Measurements from ENCODE around the gene PIH1D2. TPM values are rescaled to one million over a fixed set of nuclear protein-coding genes. Genes with fewer than 3 reads are reported as not detected.
"Not testable (repeated sequence)": the region's sequence is repeated elsewhere in the genome, so short reads cannot be mapped to it uniquely, and the experiment has no call there.

The PIH1D2 gene
- total and polyA plus RNA-seq, 9 of the 15 experiments (the other 6 are each of a cell fraction or from before 2014, with no cell fraction given) = 1.5 to 5.4 (median 3.0) TPM

DNA sequence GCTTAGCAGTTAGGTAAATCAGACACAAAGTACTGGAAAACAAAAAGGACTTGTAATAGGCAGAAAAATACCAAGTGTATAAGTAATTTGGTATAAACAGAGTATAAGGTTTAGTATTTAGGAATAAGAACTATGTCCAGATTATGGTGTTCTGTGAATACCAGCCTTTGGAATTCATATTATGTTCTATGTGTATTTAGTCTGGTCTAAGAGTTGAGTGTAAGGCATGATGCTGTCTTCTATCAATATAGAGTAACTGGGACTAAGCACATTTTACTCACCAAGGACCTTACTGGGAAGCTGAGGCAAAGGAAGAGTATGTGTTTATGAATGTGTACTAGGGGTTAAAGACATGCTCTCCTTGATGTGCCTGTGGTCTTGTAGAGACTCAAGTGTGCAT, 22.4 kb upstream of the PIH1D2 start:
- intact Hi-C loops (cut with micrococcal nuclease) (no loop called here), in situ Hi-C loops (cut with MboI) (no loop called here)
- Histone ChIP-seq H3K36me3 (ENCODE audit: control insufficient read depth, insufficient read depth, low read length) (peaks cover 50% of the 10 kb centered on the region), H3K27me3 (ENCODE audit: control insufficient read depth in 2 of 2, insufficient read depth in 2 of 2, low read length in 2 of 2) (no peaks in the 10 kb centered on the region), H3K9me3 (replicated peaks; ENCODE audit: control insufficient read depth, insufficient read depth, low read depth, low read length) (no peaks in the 10 kb centered on the region), H3K9ac (ENCODE audit: insufficient read depth in 1 of 2, low read depth in 2 of 2, low read length in 2 of 2) (no peak overlapping the region), H3K79me2 (ENCODE audit: control insufficient read depth, insufficient read depth, low read length) (peaks cover 8% of the 10 kb centered on the region; the same call in 1 of the 3 replicates), H3K4me3 (no peak overlapping the region), H3K27ac (ENCODE audit: extremely low read depth, low read depth, low read length) (no peak overlapping the region), H3K4me2 (ENCODE audit: insufficient read depth, low read length) (no peak overlapping the region), H3K4me1 (replicated peaks in 1 of 2; ENCODE audit: control insufficient read depth in 2 of 2, insufficient read depth in 2 of 2, low read length in 2 of 2) (peaks cover 12 to 14% of the 10 kb centered on the region in 2 experiments; a peak in 4 of 5 replicates), H3K9me1 (ENCODE audit: control insufficient read depth, insufficient read depth, low read length) (no peaks in the 10 kb centered on the region), H4K20me1 (replicated peaks; ENCODE audit: control insufficient read depth, insufficient read depth, low read length) (peaks cover 5% of the 10 kb centered on the region; the same call in 1 of the 2 replicates), H2AFZ (ENCODE audit: low read depth, low read length) (no peak overlapping the region)
- ATAC-seq (peak; percentile 14), FAIRE-seq (no peak), DNase-seq (ENCODE audit: extremely low read depth in 1 of 4, low spot score in 3 of 4) (no peak)
- no TSS peak for BruUV-seq (replicated peaks)
- POLR2A ChIA-PET = interaction anchor here (0.6 to 1.5 kb wide), 5 partner anchors 9 to 1977 kb away, joined by 3 to 9 read pairs (median 4); partner anchors contain the start of genes SDHD and TIMM8B
- TF ChIP-seq SMC3 (conservative IDR thresholded peaks at IDR 0.05; ENCODE audit: insufficient read depth, low read depth, low read length) (no peak), YY1 (IDR thresholded peaks at IDR 0.05; ENCODE audit: borderline replicate concordance in 1 of 3, control insufficient read depth in 1 of 3, extremely low read depth in 1 of 3, insufficient read depth in 3 of 3, insufficient read length in 1 of 3, insufficient replicate concordance in 2 of 3, low read depth in 1 of 3, low read length in 2 of 3) (no peak), POLR2A (conservative IDR thresholded peaks at IDR 0.05) (peak; percentile 54)
- CTCF ChIA-PET (ENCODE audit: low intra/inter-chr PET ratio) = no interaction called here

DNA sequence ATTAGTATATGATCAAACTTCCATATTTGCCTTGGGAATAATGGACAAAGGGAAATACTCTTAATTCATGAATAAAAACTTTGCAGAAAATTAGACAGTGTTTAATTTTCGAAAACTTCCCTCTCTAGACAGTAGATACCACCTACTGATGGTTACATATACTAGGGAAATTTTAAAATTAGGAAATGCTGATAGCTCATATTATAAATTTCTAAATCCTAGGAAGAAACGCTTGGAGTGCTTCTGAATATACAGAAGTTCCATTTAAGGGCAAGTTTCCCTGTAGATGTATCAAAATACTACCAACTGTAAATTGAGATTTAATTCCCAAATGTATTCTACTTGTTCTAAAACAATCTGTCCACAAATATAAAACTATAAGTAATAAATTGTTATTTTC, 21.5 kb upstream of the PIH1D2 start:
- FAIRE-seq; H3K4me3 ChIP-seq; H3K9me1 ChIP-seq (ENCODE audit: control insufficient read depth, insufficient read depth, low read length); H3K4me2 ChIP-seq (ENCODE audit: insufficient read depth, low read length); ATAC-seq; CTCF ChIA-PET (ENCODE audit: low intra/inter-chr PET ratio); H2AFZ ChIP-seq (ENCODE audit: low read depth, low read length); H3K9ac ChIP-seq (ENCODE audit: insufficient read depth in 1 of 2, low read depth in 2 of 2, low read length in 2 of 2); in situ Hi-C loops (cut with MboI); H4K20me1 ChIP-seq (replicated peaks; ENCODE audit: control insufficient read depth, insufficient read depth, low read length); intact Hi-C loops (cut with micrococcal nuclease); H3K27me3 ChIP-seq (ENCODE audit: control insufficient read depth in 2 of 2, insufficient read depth in 2 of 2, low read length in 2 of 2); H3K27ac ChIP-seq (ENCODE audit: extremely low read depth, low read depth, low read length); DNase-seq (ENCODE audit: extremely low read depth in 1 of 4, low spot score in 3 of 4); H3K9me3 ChIP-seq (replicated peaks; ENCODE audit: control insufficient read depth, insufficient read depth, low read depth, low read length): not testable (repeated sequence)
- peaks cover 13% of the 10 kb centered on the region; the same call in 1 of the 3 replicates for H3K79me2 ChIP-seq (ENCODE audit: control insufficient read depth, insufficient read depth, low read length)
- POLR2A ChIA-PET = interaction anchor here (0.7 kb wide), 1 partner anchor 271 kb away, joined by 3 read pairs; no protein-coding TSS in a partner anchor
- WGBS (ENCODE audit: insufficient coverage, low coverage, missing lambda C conversion rate) = 94% methylated on average over 2 of the region's 2 CpGs
- H3K36me3 ChIP-seq (ENCODE audit: control insufficient read depth, insufficient read depth, low read length) = peaks cover 59% of the 10 kb centered on the region
- TSS peak; percentile 30 for BruUV-seq (replicated peaks)
- H3K4me1 ChIP-seq (replicated peaks in 1 of 2; ENCODE audit: control insufficient read depth in 2 of 2, insufficient read depth in 2 of 2, low read length in 2 of 2) = peaks cover 12 to 14% of the 10 kb centered on the region in 2 experiments; a peak in 4 of 5 replicates
